GM19238 (cell line): Measurements from ENCODE around the gene WWC1.
"Not testable (repeated sequence)": the region's sequence is repeated elsewhere in the genome, so short reads cannot be mapped to it uniquely, and the experiment has no call there.

Experiments
- DNase-seq: peaks from one replicate; pipeline ENCODE4 v3.0.0; 2011; ENCODE audit warnings: low spot score; ENCODE audit not compliant: insufficient read length

The WWC1 gene

GRCh38 chr5:168332042-168332441 lies 40.6 kb downstream of the WWC1 start:
- DNase-seq = no peak

DNA sequence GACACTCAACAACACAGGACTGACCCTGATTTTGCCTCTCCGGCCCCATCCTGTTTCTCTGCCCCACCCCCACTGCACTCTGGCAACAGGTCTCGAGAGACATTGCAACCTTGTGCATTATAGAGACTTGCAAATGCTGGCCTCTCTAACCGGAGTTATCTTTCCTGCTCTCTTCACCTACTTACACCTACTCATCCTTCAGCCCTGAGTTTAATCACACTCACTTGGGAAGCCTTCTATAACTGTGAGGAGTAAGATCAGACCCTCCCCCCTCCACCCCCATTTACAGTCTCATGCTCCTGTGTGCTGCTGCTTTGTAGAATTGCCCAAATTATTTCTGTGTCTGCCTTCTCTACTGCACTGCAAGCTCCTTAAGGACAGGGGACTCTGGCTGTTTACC lies 42.8 kb downstream of the WWC1 start:
- DNase-seq = no peak

DNA sequence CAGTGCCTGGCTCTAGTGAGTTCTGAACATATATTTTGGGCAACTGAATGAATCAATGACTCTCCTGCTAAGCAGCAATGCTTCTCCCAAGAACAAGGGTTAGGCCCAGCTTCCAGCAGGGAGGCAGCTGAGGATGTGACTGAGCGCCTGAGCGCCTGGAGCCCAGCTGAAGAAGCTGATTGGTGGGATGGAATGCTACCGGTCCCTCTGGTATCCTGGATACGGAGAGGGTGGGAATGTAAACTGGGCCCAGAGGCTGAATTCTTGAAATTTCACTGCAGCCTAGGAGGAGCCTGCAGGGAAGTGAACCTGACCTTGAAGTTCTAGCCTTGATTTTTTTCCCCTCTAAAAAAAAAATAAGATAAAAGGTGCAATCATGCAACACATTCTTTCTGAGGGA lies 43.2 kb downstream of the WWC1 start:
- DNase-seq = no peak

DNA sequence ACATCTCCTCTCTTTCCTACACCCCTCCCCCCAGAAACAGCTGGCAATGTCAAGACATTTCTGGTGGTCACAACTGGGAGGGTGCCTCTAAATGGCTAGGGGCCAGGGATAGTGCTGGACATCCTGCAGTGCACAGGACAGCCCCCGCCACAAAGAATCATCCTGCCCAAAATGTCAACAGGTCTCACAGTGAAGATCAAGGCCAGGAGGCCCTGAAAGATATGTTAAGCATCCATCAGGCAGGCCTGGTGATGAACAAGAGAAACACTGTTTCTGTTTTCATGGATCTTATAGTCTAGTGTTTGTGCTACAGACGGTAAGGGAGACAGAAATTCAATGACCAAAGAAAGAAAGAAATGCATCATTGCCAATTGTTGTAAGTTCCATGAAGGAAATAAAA lies 45.9 kb downstream of the WWC1 start:
- DNase-seq = no peak

- DNase-seq = no peak
These were observed 47.8 kb downstream of the WWC1 start for GRCh38 chr5:168339109-168339771.

GRCh38 chr5:168339772-168340140 lies 48.3 kb downstream of the WWC1 start:
- not testable (repeated sequence) for DNase-seq

GRCh38 chr5:168340487-168340886 lies 49.0 kb downstream of the WWC1 start:
- no peak for DNase-seq

- DNase-seq = no peak
These were observed 49.7 kb downstream of the WWC1 start for GRCh38 chr5:168341178-168341577.

DNA sequence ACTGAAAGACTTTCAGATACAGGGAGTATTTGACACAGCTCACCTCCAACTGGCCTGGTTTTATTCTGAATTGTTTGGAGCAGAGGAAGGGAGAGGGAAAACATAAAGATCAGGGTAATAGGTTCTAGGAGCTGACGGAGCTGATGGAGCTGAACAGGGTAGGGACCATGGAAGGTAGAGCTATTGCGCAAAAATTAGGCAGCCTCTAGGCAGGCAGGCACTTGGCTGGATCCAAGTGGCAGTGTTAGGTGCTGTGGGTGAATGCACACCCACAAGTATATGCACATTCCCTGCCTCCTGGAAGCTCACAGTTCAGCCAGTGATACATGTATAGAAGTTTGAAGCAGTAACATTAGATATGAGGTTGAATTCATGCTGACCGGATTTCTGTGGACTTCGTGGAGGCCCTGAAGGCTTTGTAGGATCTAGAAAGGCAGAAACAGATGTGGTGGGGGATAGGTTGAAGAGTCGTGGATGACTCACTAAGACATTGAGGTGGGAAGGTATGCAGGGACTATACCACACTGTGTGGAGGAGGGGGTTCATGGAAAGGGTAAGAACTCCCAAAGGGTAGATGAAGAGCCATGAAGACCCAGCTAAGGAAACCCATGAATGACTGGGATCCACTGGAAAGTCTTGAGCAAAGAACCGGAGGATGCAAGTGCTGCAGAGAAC lies 50.8 kb downstream of the WWC1 start:
- no peak for DNase-seq

DNA sequence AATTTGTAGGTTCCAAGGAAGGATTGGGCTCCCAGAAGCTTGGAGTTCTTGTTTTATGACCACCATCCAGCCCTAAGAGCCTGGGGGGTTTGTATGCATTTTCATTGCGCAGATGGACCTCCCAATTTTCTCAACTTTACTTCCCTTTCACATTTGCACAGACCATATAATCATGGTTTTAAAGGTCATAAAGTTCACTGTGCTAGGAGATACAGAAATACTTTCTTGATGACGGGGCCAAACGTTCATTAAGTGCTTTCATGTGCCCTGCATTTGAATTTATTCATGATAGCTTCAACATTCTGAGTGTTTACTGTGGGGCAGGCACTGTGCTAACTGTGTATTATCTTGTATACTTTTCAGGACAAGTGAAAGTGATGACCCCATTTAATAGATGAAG lies 51.5 kb downstream of the WWC1 start:
- no peak for DNase-seq

DNA sequence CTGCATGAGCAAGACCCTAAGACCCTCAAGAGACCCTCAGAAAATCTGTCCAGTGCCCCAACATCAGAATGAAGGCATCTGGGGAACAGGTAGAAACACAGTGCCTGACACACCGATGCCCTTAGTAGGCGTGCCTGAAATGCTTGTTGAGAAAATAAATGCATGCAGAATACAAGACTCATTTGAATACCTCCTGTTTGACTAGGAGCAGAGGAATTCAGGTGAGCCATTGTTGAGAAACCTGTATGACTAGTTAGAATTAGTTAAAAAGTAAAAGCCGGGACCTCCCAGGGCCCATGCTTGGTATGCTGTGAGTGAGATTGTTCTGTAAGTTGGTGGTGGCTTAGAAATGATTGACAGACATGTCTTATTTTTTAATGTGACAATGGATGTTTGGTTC lies 55.0 kb downstream of the WWC1 start:
- no peak for DNase-seq

GRCh38 chr5:168347368-168348083 lies 56.1 kb downstream of the WWC1 start:
- DNase-seq = no peak

DNA sequence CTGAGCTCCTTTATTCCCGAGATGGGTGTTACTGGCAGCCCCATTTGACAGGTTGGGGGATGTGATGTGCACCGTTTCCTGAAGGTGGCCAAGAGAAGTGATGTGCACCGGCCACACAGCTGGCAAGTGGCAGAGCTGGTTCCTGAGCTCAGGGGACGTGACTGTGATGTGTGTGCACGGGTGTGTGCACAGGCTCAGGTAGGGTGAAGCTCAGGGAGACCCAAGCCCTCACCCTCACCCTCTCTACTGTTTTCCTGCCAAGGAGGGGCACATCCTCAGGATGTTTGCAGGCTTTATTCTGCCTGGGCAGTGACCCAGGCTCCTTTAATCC lies 56.6 kb downstream of the WWC1 start:
- no peak for DNase-seq

DNA sequence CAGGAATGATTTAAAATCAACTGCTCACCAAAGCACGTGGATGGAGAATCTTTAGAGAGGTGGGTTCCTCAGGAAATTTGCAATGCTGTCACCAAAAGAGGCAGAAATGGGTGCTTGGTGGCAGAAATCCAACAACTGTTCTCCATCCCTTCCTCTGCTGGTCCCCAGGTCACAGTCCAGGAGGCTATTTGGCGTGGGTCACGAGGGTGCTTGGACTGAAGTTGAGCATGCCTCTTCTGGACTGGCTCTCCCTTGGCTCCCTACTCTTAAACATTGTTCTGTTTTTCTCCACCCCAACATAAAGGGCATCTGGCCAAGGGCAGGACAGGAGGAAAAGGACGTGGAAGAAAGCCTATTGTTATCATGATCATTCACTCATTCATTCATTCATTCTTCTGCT lies 58.9 kb downstream of the WWC1 start:
- DNase-seq = no peak

DNA sequence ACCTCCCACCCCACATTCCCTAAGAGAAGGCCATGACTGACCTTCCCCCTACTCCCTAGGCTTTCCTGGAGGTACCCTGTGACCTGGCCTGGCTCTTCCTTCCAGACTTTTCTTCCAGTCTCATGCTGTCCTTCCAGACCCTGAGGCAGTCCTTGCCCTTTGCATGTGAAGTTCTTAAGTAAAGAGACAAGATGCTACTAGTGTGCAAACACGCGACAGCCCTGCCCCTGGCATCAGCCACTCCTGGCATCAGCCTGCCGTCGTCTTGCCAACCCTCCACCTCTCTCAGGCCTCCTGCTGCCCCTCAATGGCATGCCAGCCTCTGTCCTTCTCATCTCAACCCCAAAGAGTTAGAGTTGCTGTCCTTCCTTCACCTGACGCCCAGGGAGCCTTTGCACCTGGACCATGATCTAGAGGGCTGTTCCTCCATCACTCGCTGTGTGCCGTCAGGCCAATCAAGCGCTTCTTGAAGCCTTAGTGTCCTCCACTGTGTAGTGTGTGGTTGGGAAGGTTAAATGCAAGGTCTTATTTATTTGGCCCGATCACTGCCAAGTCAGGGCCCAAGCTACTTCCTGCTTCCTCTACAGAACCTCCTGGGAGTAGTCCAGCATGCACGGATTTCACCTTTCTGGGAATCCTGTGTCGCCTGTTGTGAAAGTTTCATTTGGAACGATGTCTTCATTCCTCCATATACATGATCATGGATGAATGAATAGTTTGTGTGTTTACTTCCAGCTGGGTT lies 61.9 kb downstream of the WWC1 start:
- DNase-seq = no peak

DNA sequence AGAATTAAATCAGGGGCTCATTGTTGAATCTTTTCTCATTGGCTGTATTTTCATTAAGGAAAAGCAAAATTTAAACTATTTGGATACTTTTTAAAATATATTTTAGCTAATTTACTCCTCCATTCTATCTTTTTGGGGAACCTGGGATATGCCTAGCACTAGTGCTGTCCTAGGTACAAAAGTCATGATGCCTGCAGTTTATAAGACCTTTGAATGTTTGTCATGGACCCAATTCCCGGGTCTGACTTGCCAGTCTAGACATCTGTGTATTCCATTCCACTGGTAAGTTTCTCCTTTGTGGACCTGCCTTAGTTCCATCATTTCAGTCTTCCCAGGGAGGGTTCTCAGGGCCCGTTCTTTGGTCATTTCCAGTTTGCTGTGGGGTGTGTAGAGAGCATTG lies 63.0 kb downstream of the WWC1 start:
- no peak for DNase-seq

- no peak for DNase-seq
These were observed 64.7 kb downstream of the WWC1 start for GRCh38 chr5:168356171-168356570.

DNA sequence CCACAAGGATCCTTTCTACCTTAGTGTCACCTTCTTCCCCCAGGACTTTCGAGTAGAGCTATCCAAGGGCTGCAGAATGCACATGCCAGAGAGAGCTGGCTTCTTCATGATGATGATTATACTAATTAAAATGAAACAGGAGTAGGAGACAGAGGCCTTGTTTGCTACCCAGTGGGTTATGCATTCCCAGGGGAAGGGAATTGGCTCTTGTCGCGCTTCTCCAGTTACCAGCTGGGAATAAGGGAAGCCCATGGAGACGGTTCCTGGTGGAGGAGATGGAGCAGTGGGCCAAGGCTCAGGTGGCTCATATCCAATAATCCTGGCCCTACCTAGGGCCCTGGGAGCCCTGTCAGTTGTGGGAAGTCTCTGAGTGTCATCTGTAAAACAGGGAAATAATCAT lies 65.1 kb downstream of the WWC1 start:
- DNase-seq = no peak

GRCh38 chr5:168357876-168358275 lies 66.4 kb downstream of the WWC1 start:
- no peak for DNase-seq

- DNase-seq = no peak
These were observed 68.5 kb downstream of the WWC1 start for GRCh38 chr5:168359820-168360460.

DNA sequence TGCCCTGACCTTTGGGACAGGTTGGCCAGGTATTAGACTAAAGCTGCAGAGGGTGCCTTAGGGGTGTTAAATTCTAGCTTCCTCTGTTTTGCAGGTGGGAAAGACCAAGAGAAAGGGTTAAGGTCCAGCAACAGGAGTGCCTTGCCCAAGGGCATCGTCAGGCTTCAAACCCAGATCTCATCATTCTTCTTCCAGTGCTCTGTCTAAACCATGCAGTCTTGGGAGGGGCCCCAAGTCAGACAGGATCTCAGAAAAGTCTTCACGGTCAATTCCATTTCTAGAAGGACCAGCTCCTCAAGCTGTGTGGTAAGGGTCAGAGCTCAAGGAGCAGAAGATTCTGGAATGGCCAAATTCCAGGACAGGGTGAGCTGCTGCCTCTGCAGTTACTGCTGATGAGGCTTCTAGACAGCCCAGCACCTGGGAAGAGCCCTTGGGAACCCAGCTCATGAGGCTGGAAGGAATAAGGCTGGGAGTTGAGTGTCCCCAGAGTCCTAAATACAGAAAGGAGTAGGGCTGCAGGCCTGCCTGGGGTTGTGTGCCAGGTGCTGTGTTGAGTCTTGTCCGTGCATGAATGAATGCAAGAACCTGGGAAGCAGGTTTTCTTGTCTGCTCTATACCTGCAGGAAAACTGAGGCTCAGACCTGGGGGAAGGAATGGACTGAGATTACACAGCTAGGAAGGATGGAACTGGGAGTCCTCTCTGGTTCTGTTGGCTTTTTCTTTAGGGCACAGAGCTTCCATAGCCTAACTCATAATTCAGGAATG lies 69.3 kb downstream of the WWC1 start:
- no peak for DNase-seq
